OCI-LY7 (cell line): Measurements from ENCODE around the gene GYG2. TPM values are rescaled to one million over a fixed set of nuclear protein-coding genes. Genes with fewer than 3 reads are reported as not detected.

ENCODE experiments used
- BruUV-seq: library from RNA; stranded (reverse); fragments of 400-500 nt; replicated peaks from 2 replicates; lab custom pipeline; 2021; lab: Mats Ljungman, UMichigan
- CTCF ChIA-PET: fragments of 300-600 bp; sonication (Branson Sonifier 250); formaldehyde crosslinking; loops from one replicate; lab custom pipeline; 2022; ENCODE audit warnings: antibody characterized with exemption; ENCODE audit not compliant: unreplicated experiment; lab: Charles Lee
- POLR2A ChIA-PET: fragments of 300-600 bp; sonication (Branson Sonifier 250); formaldehyde crosslinking; loops from one replicate; lab custom pipeline; 2022; ENCODE audit warnings: antibody characterized with exemption; lab: Charles Lee
- DNase-seq: peaks from one replicate; pipeline ENCODE4 v3.0.0-alpha.2; 2015; ENCODE audit warnings: low spot score
- H2AFZ ChIP-seq: fragments of 200-600 bp; sonication (generic), shearing (Covaris generic); 2 replicates; pipeline ENCODE4 v1.6.1; 2014; ENCODE audit warnings: mild to moderate bottlenecking, antibody characterized with exemption, low read length, moderate library complexity
- H3K27ac ChIP-seq: fragments of 200-600 bp; sonication (generic); 2 replicates; pipeline ENCODE4 v1.5.1; 2014; ENCODE audit warnings: mixed run types, low read depth, mild to moderate bottlenecking, moderate library complexity, low read length, inconsistent platforms; ENCODE audit not compliant: poor library complexity, severe bottlenecking
- H3K36me3 ChIP-seq: fragments of 200-600 bp; sonication (generic); 2 replicates; pipeline ENCODE4 v1.6.1; 2014; ENCODE audit warnings: mild to moderate bottlenecking, antibody characterized with exemption, low read length, moderate library complexity, mixed read lengths; ENCODE audit not compliant: insufficient read depth
- H3K4me1 ChIP-seq: fragments of 200-600 bp; sonication (generic); 2 replicates; pipeline ENCODE4 v1.5.1; 2014; ENCODE audit warnings: mild to moderate bottlenecking, low read length; ENCODE audit not compliant: insufficient read depth, poor library complexity, severe bottlenecking
- H3K4me2 ChIP-seq: fragments of 200-600 bp; sonication (generic); 2 replicates; pipeline ENCODE4 v1.6.1; 2014; ENCODE audit warnings: mild to moderate bottlenecking, low read length
- H3K4me3 ChIP-seq: fragments of 200-600 bp; sonication (generic); 2 replicates; pipeline ENCODE4 v1.5.1; 2014; ENCODE audit warnings: mild to moderate bottlenecking, low read depth, low read length; ENCODE audit not compliant: poor library complexity, severe bottlenecking
- H3K79me2 ChIP-seq: fragments of 200-600 bp; sonication (generic); 2 replicates; pipeline ENCODE4 v1.6.1; 2016; ENCODE audit warnings: low read depth, mild to moderate bottlenecking, low read length, moderate library complexity, mixed read lengths; ENCODE audit not compliant: insufficient read depth
- H3K9me2 ChIP-seq: fragments of 200-600 bp; sonication (generic); 2 replicates; pipeline ENCODE4 v1.6.1; 2016; ENCODE audit warnings: mild to moderate bottlenecking, low read length, mixed read lengths; ENCODE audit not compliant: insufficient read depth
- H3K9me3 ChIP-seq: fragments of 200-600 bp; sonication (generic); 2 replicates; pipeline ENCODE4 v1.6.1; 2014; ENCODE audit warnings: mild to moderate bottlenecking, mixed run types, low read length, mixed read lengths
- H4K20me1 ChIP-seq: fragments of 200-600 bp; sonication (generic); 2 replicates; pipeline ENCODE4 v1.6.1; 2014; ENCODE audit warnings: mild to moderate bottlenecking, antibody characterized with exemption, low read length, moderate library complexity, mixed read lengths; ENCODE audit not compliant: insufficient read depth
- EZH2phosphoT487 ChIP-seq: fragments of 200-600 bp; sonication (generic); IDR thresholded peaks from 2 replicates; pipeline ENCODE4 v1.6.1; 2018; ENCODE audit warnings: low read depth, borderline replicate concordance, mild to moderate bottlenecking, mixed run types, antibody characterized with exemption, low read length, moderate library complexity, mixed read lengths
- intact Hi-C: fragments of 100-400 bp; cut with micrococcal nuclease; formaldehyde crosslinking; loops from one replicate; pipeline ENCODE4 v1.10.0; 2022; ENCODE audit not compliant: unreplicated experiment
- total RNA-seq, 2 experiments: library from RNA; depleted of rRNA in 1 of 2; stranded (reverse); fragments of >200 nt in 1 of 2; shearing (Covaris generic) in 1 of 2; gene quantifications; 2 replicates each; pipeline ENCODE4 v1.2.3, GENCODE V29; 2014 to 2022
- TF ChIP-seq, protein P1 (sequence below): fragments of 200-600 bp; sonication (generic); conservative IDR thresholded peaks from 2 replicates; pipeline ENCODE4 v1.5.1; 2014; ENCODE audit warnings: mild to moderate bottlenecking, antibody characterized with exemption, low read length, moderate library complexity, mixed read lengths

The GYG2 gene
- total RNA-seq, 2 experiments from 2014 or later = not detected

DNA sequence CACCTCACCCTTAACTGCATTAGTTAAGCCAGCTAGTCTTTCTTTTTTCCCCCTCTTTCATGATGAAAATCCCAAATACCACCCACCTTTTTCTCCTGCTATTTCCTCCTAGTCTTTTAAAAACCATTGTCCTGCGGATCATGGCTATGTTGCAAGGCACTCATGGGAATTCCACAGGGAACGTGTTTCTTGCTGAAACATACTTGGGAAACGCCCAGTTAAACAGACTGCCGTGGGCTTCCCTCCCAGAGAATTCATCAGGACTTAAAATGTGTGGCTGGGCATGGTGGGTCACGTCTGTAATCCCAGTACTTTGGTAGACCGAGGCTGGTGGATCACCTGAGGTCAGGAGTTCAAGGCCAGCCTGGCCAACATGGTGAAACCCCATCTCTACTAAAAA, 44.7 kb upstream of the GYG2 start:
- ChIA-PET CTCF (interaction anchor here (0.6 kb wide), 1 partner anchor 84 kb away, joined by 4 read pairs; no protein-coding TSS in a partner anchor), POLR2A (no interaction called here)
- no peak overlapping the region for H2AFZ ChIP-seq
- H3K36me3 ChIP-seq = no peaks in the 10 kb centered on the region
- DNase-seq = no peak
- H4K20me1 ChIP-seq = no peaks in the 10 kb centered on the region
- BruUV-seq = no TSS peak
- H3K79me2 ChIP-seq = no peaks in the 10 kb centered on the region
- H3K9me2 ChIP-seq = no peaks in the 10 kb centered on the region
- H3K9me3 ChIP-seq = no peaks in the 10 kb centered on the region
- TF ChIP-seq, protein P1, sequence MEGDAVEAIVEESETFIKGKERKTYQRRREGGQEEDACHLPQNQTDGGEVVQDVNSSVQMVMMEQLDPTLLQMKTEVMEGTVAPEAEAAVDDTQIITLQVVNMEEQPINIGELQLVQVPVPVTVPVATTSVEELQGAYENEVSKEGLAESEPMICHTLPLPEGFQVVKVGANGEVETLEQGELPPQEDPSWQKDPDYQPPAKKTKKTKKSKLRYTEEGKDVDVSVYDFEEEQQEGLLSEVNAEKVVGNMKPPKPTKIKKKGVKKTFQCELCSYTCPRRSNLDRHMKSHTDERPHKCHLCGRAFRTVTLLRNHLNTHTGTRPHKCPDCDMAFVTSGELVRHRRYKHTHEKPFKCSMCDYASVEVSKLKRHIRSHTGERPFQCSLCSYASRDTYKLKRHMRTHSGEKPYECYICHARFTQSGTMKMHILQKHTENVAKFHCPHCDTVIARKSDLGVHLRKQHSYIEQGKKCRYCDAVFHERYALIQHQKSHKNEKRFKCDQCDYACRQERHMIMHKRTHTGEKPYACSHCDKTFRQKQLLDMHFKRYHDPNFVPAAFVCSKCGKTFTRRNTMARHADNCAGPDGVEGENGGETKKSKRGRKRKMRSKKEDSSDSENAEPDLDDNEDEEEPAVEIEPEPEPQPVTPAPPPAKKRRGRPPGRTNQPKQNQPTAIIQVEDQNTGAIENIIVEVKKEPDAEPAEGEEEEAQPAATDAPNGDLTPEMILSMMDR = no peak
- no peak for TF ChIP-seq EZH2phosphoT487
- intact Hi-C loops = no loop called here
- H3K27ac ChIP-seq = no peak overlapping the region
- H3K4me3 ChIP-seq = no peak overlapping the region
- no peaks in the 10 kb centered on the region for H3K4me1 ChIP-seq
- H3K4me2 ChIP-seq = no peak overlapping the region

DNA sequence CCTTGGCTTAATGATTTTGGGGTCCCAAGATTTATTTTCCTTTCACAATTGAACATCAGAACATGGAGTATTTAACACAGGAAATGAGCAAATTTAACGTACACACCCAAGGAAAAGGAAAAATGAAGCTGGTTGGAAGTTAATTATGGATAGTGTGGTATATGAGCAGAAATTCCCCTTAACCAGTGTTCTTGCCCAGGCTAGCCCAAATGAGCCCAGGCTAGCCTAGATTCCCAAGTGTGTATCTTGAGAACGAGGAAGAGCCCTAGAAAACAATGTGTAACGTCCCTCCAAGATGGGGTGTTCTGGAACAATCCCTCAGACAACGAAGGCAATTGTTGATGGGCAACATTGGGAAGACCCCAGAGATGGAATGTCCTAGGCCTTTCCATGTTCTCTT, 43.2 kb upstream of the GYG2 start:
- intact Hi-C loops = no loop called here
- POLR2A ChIA-PET = no interaction called here
- TF ChIP-seq EZH2phosphoT487 = no peak
- TF ChIP-seq, protein P1 = no peak
- Histone ChIP-seq H3K4me3 (no peak overlapping the region), H2AFZ (no peak overlapping the region), H3K36me3 (no peaks in the 10 kb centered on the region), H3K27ac (no peak overlapping the region), H3K4me1 (no peaks in the 10 kb centered on the region), H4K20me1 (no peaks in the 10 kb centered on the region), H3K79me2 (no peaks in the 10 kb centered on the region), H3K4me2 (no peak overlapping the region), H3K9me3 (no peaks in the 10 kb centered on the region), H3K9me2 (no peaks in the 10 kb centered on the region)
- CTCF ChIA-PET = no interaction called here
- no peak for DNase-seq
- BruUV-seq = no TSS peak

DNA sequence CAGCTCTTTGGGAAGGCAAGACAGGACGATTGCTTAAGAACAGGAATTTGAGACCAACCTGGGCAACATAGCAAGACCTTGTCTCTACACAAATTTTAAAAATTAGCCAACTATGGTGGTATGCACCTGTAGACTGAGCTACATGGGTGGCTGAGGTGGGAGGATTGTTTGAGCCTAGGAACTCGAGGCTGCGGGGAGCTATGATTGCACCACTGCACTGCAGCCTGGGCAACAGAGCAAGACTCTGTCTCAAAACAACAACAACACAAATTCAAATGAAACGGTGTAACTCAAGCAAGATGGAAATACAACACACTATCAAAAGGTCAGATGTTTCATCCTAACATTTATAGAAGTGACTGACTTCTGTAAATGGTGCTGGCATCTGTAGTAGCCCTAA, 39.8 kb upstream of the GYG2 start:
- Histone ChIP-seq H3K4me2 (no peak overlapping the region), H3K9me2 (no peaks in the 10 kb centered on the region), H3K36me3 (no peaks in the 10 kb centered on the region), H3K4me1 (no peaks in the 10 kb centered on the region), H2AFZ (no peak overlapping the region), H3K79me2 (no peaks in the 10 kb centered on the region), H3K9me3 (no peaks in the 10 kb centered on the region), H3K4me3 (no peak overlapping the region), H4K20me1 (no peaks in the 10 kb centered on the region), H3K27ac (no peak overlapping the region)
- no peak for DNase-seq
- CTCF ChIA-PET = no interaction called here
- no TSS peak for BruUV-seq
- TF ChIP-seq, protein P1 = no peak
- no peak for TF ChIP-seq EZH2phosphoT487
- intact Hi-C loops = no loop called here
- POLR2A ChIA-PET = no interaction called here
